GM18873 (cell line): ENCODE measurements around the gene ANKRD39.
"Not testable (repeated sequence)": the region's sequence is repeated elsewhere in the genome, so short reads cannot be mapped to it uniquely, and the experiment has no call there.

Experiments
- ATAC-seq: cut with Tn5 transposase; IDR thresholded peaks from one replicate; pipeline ENCODE4 v1.9.1; 2021; ENCODE audit warnings: mild to moderate bottlenecking, moderate library complexity, moderate number of reproducible peaks; ENCODE audit not compliant: unreplicated experiment, low FRiP score

The ANKRD39 gene

DNA sequence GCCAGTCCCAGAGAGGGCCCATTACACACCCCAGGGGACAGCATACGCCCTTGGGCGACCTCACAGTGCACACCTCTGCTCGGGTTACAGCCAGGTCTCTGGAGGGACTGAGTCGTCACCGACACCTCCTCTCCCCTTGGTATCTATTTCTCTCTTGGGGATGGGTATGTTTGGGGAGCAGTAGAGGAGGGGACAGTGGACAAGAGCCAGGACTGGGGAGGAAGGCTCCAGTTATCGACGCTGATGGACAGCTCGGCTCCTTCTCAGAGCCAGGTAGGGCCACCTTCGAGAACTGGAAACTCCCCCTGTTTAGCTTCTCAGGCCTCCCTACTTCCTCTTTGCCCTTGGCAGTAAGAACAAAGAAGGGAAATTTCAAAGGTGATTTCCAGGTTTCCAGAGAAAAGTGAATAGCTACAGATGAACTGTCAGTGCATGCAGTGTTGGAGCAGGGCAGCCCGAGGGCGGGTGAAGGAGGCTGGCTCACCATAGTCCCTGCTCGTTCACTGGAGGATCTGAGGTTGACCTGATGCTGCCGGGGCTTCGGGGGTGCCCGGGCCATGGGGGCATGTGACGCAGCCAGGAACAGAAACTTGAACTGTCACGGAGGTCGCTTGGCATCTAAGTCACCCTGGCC is 16.5 kb upstream of the ANKRD39 start:
- ATAC-seq, result peak; percentile 56

DNA sequence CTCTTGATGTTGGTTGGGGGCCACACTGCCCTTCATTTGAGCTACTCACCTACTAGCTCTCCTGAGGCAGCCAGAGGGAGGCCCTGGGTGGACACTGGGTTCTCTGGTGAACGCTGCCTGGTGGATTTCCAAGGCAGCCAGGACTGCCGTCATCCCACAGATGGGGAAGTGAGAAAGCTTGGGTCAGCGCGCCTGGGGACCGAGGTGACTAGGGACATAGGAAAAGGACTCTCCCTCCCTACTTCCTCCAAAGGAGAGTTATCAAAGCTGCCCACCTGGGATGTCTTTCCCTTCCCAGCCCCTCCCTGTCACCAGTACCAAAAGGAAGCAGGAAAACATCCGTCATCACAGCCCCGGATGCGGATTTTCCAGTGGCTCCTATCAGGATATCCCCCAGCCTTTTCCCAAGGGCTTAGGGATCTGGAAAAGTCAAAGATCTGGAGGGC is 15.9 kb upstream of the ANKRD39 start:
- no peak for ATAC-seq

DNA sequence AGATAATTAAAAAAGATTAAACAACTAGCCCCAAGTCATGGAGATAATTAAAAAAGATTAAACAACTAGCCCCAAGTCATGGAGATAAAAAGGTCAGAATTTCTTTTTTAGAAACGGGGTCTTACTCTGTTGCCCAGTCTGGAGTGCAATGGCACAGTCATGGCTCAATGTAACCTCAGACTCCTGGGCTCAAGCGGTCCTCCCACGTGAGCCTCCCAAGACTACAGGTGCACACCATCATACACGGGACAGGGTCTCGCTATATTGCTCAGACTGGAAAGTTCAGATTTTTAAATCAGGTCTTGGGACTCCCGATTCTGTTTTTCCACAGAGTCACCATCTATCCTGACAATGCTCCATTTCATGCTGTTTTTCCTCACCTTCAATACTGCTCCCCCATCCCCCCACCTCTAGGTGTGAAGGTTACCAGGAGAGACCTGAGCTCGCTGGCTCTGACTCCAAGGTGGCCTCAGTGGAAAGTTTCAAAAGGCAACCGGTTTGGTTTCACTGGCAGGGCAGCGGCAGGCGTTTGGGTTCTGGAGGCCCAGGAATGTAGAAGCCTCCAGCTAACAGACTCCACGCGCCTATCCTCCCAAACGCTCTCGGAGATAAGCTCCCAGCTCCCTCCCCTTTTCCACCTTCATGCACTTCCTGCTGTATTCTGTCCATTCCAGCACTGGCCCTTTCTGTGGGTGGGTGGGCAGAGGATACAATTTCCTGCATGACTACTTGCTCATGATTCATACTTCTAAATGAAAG is 15.0 kb upstream of the ANKRD39 start:
- no peak for ATAC-seq

DNA sequence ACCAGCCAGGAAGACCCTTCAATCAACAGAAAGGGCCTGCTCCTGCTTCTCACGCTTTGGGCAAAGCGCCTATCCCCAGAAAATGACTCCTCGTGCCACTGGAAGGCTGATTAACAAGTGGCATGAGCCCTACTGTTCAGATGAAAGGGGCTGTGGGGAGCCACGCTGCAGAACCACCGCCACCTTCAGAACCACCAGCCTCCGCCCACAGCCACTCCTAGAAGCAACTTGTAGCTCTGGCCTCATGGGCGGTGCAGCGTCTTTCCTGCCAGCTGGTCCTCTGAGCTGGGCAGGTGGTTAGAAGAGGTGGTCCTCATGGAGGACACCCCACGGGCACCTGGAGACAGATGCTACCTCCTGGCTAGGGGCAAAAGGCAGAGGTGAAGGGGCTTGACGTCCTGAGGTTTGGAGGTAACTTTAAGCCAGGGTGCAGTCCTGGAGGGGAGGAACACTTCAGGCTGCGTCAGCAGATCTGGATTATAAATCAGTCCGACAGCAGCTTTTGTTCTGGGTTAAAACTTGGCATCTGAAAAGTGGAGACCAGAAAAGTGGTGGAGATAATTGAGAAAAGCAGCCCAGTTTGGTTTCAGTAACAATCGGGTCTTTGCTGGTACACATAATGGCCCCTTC is 12.9 kb upstream of the ANKRD39 start:
- no peak for ATAC-seq

DNA sequence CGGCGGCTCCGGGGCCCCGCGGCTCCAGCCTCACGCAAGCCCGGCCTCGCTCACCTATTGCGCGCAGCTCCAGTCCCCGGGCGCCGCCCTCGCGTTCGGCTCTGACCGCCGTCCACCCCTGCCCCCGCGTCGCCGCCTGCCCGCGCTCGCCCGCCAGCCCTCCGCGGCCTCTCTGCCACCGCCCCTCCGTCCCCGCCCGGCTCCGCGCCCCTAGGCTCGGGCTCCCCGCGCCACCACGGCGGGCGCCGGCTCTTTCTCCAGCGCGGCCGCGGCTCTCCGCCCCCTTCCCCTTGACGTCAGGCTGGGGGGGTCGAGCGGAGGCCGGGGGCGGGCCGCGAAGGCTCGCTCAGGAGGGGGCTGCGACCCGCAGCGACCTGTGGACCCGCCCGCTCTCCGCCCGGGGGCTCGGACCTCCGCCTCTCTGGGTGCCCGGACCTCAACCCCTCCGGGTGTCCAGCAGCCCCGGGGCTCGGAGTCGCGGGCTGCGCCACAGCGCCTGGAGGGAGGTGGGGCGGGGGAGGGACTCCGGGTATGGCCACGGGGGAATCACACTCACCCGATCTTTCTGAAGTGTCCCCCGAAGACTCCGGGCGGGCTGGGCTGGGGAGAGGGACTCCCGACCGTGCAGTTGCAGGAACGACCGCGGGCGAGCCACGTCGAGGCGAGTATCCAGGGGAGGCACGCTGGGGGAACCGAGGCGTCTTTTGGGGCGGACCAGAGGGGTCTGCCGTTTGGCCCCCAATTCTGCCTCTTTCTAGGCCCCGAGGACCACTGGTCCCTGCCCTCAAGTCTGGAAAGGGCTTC is 12.2 kb upstream of the ANKRD39 start, which contains the start of gene SEMA4C:
SEMA4C (minus strand) TSS at position 259 of the 804 bp plus-strand sequence. CDS start 2,194 bp downstream, outside the sequence.
- no peak for ATAC-seq

DNA sequence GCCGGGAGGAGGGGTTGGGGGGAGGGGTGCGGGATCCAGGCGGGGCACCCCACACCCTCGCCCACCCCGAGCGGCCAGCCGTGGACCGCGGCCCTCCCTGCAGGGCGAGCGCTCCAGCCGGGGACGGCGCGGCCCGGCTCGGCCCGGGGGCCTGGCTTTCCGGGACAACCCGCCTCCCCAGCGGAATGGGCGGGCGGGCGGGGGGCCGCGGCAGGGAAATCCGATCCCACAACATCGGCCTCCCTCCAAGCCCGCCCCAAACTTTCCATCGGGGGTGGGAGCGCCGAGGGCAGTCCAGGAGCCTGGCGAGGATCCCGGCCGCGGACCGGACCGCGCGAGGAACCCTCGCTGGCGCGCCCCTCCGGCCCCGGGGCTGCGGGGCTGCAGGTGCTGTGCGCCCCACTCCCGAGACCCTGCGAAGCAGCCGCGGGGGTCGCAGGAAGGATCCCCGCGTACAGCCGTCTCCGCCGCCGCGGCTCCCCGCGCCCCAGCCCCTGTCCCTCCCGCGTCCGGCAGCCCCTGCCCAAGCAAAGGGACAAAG is 11.5 kb upstream of the ANKRD39 start:
- ATAC-seq, result no peak

DNA sequence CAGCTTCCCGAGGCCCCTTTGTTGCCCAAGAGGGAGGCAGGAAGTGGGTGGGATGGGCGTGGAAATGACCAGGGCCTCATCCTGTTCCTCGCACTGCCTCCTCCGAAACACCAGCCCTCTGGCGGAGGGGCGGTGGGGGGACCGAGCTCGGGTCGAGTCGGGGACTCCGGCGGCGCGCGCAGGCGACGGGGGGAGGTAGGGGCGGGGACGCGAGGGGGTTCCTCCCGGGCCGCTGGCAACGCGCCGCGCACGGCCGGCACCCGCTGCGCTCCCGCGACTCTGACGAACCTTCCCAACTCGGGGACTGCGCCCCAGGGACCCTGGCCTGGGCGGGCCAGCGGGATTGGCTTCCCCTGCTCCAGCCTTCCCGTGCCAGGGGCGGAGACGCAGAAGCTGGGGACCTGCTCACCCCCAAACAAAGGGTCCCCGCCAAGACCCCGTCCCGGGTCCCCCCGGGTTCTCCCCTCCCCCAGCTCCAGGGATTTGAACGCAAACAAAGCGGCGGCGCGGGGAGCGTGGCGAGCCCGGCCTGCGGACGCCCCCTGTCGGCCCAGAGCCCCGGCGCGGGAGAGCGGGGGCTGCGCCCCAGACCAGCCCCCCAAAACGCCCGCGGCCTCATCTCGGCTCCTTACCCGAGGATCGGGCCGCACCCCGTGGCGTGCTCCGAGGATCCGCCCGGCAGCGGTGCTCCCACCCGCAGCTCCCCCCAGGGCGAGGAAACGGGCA is 10.9 kb upstream of the ANKRD39 start:
- no peak for ATAC-seq

DNA sequence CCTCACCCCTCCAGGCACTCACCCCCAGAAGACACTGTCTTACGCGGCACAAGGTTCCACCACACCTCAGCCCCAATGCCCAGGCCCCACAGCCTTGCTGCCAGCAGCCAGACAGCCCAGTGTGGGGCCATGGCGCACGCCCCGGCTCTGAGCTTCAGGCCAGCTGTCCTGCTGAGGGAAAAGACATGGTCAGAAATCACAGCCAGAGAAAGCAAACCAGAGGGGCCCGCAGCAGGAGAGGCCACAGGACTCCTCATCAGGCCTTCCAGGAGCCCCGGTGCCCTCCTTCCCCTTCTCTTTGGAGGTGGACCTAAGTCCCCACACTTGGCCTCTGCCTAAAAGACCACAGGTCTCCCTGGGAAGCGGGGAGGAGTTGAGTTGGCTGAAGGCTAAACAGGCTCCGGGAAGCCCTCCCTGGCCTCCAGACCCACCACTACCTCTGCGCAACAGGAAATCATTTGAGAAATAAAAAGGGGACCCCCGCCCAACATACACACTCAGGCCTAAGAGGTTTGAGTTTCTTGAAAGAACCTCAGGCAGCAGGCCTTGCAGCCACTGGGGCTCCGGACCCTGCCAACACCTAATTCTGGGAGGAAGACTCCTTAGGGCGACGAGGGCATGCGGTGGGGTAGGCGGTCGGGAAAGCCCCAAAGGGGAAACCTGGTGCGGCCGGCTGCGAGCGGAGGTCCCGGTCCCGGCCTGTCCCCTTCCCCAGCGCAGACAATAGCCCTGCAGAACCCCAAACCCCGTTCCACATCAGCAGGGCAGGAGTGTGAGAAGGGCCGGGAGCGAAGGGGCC is 10.1 kb upstream of the ANKRD39 start:
- no peak for ATAC-seq

DNA sequence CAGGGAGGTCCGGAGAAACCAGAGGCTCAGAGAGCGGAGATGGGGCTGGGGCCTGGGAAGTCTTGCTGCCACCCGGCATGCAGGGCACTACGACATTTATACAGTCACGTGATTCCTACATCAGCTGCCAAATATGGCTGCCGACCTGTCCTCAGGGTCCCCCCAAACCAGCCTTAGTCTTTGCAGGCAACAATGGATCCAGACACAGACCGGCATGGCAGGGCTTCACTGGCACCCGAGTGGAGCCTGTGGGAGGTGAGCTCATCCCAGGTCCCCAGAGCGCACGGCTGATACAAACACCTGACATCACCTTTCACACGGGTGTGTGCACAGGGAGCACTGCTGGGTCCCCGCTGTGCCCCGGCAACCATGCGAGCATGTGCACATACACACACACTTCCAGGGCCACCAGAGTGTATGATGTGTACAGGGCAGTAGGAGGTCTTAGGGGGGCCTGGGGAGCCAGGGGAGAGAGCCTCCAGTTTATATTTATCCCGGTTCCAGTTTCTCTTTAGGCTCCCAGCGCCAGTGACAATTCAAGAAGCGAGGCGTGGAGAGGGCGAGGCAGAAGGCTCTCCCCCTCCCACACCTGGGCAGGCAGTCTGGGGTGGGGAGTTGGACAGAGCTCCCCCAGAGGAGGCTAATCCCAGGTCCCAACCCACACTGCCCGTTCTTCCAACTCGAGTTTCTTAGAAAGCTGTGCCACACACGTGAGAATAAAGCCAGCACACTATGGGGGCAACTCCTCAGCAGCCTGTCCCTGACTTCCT is 9.4 kb upstream of the ANKRD39 start:
- ATAC-seq, result no peak

DNA sequence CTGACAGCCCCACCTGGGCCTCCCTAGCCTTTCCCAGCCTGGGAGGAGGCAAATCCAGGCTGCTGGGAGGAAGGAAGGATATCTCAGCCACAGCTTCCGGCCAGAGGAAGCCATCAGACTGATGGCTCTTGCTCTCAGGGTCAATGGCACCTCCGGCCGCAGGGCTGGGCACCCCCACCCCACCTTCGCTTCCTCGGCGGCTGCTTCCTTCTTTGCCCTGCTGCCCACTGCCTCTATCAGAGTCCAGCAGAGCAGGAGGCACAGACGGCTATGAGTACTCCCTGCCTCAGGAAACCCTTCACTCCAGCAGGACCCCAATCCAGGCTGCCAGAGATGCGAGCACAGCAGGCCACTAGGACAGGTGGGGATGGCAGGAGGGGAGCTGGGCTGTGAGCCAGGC is 8.8 kb upstream of the ANKRD39 start:
- no peak for ATAC-seq

DNA sequence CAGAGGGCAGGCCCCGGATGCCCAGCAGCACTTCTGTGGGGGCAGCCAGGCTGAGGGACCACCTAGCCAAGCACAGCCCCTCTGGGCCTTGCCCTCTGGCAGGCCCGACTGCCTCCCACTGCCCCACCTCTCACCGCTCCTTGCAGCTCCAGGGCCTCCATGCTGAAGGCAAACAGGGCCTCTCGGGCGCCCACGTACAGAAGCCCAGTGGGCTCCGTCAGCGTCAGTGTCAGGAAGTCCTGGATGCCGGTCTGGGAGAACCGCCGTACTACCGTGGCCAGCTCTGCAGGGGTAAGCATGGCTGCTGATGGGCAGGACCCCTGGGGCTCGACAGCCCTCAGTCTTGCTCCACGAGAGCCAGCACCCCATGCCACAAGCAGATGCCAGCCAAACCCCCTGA is 8.3 kb upstream of the ANKRD39 start:
- ATAC-seq, result no peak

DNA sequence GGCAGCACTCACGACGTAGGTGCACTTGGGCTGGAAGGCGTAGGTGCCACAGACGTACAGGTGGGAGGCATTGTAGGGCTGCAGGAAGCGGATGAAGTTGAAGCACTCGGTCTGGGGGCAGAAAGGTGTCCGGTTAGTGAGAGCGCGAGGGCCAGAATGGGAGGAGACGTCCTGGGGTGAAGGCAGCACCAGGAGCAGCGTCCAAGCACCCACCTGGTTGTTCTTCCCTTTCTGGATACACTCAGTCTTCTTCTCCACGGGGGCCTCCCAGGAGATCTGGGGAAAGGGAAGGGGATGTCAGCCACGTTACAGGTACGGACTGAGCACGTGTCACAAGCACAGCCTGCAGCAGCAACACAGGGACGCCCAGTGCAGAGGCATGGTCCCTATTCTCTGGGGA is 7.8 kb upstream of the ANKRD39 start:
- no peak for ATAC-seq

DNA sequence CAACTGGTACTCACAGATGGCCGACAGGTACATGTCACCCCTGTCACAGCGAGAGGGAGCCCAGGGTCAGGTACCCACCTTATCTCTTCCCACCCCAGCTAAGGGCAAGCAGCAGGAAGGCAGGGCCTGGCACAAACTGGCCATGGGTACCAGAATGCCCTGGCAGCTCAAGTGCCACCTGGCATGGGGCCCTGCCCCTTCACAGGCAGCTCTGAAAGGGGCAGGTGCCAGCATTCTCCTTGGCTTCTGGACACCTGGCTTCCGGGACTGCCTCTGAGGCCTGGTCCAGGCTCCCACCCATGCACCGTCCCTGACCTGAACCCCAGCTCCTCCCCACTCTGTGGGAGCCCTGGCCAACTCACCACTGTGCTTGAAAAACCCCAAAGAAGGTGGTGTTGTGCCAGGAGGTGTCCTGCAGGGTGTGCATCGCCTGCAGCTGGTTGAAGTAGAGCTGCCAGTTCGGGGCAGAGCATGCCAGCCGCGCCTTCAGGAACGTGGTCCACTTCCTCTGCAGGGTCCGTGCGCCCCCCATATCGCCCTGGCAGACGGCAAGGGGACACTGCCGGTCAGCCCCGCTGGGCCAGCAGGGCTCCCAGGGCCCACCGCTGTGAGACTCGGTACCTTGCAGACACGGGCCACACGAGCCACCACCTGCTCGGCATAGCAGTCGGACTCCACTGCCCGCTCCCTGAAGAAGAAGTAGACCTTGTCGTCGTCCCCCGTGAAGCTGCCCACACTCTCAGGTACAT is 6.7 kb upstream of the ANKRD39 start:
- ATAC-seq, result no peak

DNA sequence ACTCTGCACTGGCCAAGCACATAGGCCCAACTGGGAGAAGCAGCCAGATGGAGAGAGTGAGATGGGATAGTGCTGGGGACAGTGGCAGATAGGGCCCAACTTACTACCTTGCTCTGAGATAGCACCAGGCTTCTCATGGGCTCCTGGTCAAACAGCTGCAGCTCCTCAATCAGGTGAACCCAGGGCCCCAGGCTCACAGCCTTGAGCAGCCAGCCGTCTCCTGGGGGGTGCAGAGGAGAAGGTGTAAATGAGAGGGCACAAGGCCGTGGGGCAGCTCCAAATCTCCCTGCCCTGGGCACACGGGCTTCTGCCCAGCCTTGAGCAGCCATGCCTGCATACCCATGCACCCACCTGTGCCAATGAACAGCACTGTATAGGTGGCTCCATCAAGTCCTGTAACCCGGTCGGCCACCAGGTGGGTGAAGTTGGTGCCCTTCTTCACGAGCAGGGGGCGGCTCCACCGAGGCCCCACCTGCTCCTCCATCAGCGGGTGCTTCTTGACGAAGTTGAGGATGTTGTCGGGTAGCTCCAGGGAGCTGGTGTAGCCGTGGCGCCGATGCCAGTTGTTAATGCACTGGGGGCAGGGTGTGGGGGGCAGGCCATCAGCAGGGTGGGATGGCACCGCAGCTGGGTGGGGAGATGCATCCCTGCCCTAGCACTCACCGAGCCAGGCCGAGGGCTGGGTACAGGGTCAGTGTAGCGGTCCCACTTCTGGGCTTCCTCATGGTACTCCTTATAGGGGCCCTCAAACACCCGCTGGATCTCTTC is 5.9 kb upstream of the ANKRD39 start:
- ATAC-seq, result no peak

DNA sequence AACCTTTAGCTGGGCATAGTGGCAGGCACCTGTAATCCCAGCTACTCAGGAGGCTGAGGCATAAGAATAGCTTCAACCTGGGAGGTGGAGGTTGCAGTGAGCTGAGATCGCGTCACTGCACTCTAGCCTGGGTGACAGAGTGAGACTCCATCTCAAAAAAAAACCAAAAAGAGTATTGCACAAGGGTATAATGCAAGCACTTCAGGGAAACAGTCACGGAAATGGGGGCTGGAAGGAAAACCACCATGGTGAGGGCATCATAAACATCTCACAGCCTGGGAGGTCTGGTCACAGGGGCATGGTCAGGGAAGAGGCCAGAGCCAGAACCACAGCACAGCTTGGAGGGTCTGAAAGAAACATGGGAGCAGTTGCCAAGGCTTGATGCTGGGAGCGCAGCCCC is 5.2 kb upstream of the ANKRD39 start:
- ATAC-seq, result not testable (repeated sequence)

DNA sequence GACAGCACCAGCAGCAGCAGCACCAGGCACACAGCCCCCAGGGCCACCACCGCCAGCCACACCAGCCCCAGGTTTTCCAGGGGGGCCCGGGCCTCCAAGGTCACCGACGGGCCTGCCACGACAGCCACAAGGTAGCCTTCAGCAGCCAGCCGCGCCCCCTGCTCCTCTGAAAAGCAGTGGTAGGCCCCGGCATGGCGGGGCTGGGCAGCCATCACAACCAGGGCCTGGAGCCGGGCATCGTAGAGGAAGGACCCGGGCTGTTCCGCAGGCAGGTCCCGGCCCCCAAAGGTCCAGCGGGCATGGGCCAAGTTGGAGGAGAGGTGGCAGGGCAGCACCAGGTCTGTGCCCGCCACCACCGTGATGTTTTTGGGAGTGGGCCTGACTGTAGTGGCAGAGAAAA is 3.3 kb upstream of the ANKRD39 start:
- ATAC-seq, result no peak
